ENCODE results near the gene ARMH3. TPM values are rescaled to one million over a fixed set of nuclear protein-coding genes. Genes with fewer than 3 reads are reported as not detected.

ARMH3 gene
- total and polyA plus RNA-seq, 10 donors, result 11.6 to 37.4 (median 21.6) TPM

DNA sequence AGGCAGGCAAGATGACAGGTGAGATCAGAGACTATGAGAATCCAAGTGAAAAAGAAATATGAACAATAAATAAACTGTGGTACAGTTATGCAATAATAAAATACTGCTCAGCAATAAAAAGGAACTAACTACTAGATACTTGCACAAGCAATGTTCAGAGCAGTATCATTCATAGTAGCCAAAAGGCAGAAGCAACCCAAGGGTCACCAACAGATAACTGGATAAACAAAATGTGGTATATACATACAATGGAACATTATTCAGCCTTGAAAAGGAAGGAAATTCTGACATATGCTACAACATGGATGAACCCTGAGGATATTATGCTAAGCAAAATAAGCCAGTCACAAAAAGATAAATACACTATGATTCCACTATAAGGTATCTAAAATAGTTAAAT is 135.4 kb downstream of the ARMH3 start:
- Histone ChIP-seq H3K36me3 (peaks cover 0 to 14% (median 0%) of the 10 kb centered on the region in 6 donors), H3K9me3 (no peaks in the 10 kb centered on the region), H3K4me3 (no peak overlapping the region), H3K27me3 (replicated peaks in 1 of 7) (no peaks in the 10 kb centered on the region), H3K4me1 (peaks cover 0 to 32% (median 0%) of the 10 kb centered on the region in 6 donors), H3K27ac (no peak overlapping the region)
- no peak for DNase-seq
- TF ChIP-seq, protein P1, sequence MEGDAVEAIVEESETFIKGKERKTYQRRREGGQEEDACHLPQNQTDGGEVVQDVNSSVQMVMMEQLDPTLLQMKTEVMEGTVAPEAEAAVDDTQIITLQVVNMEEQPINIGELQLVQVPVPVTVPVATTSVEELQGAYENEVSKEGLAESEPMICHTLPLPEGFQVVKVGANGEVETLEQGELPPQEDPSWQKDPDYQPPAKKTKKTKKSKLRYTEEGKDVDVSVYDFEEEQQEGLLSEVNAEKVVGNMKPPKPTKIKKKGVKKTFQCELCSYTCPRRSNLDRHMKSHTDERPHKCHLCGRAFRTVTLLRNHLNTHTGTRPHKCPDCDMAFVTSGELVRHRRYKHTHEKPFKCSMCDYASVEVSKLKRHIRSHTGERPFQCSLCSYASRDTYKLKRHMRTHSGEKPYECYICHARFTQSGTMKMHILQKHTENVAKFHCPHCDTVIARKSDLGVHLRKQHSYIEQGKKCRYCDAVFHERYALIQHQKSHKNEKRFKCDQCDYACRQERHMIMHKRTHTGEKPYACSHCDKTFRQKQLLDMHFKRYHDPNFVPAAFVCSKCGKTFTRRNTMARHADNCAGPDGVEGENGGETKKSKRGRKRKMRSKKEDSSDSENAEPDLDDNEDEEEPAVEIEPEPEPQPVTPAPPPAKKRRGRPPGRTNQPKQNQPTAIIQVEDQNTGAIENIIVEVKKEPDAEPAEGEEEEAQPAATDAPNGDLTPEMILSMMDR (IDR thresholded peaks at IDR 0.05 in 8 of 11, conservative IDR thresholded peaks at IDR 0.05 in 3 of 11), result no peak
- no peak for TF ChIP-seq POLR2A (IDR thresholded peaks at IDR 0.05)
- no peak for TF ChIP-seq POLR2AphosphoS5 (IDR thresholded peaks at IDR 0.05)
- intact Hi-C loops (cut with DNase I; ENCODE audit: low total_unique reads), result no loop called here

DNA sequence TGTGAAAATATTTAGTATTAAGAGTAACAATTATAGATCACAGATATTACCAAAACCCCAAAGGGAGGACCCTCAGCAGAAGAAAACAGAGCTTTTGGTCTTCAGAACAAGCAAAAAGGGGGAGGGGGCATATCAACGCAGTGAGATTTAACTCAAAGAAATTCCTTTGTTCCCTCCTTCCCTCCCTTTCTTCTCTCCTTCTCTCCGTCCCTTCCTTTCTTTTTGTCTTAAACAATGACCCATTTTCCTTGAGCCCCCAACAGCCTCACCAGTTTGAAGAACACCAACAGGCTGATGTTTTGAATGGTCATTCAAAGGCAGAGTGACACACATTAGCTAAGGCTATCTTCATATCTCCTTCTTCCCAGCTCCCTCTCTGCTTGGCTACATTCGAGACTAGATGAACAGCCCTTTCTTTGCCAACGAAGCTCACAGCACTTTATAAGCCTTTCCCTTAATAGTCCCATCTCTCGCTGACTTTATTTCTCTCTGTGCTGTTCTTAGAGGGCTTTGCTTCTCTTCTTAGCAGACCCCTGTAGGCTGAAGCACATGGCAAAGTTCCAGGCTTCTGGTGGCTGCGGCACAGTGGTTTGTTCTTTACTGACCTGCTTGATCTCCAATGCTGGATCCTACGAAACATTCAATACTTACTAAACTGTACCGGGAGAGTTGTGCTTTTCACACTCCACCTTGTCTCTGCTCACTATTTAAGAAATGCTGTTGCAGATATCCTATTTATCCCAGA is 136.8 kb downstream of the ARMH3 start:
- DNase-seq, result no peak
- no peaks in the 10 kb centered on the region for H3K9me3 ChIP-seq
- TF ChIP-seq POLR2AphosphoS5 (IDR thresholded peaks at IDR 0.05) (no peak), POLR2A (IDR thresholded peaks at IDR 0.05) (no peak)
- TF ChIP-seq, protein P1 (IDR thresholded peaks at IDR 0.05 in 8 of 11, conservative IDR thresholded peaks at IDR 0.05 in 3 of 11), result no peak
- peaks cover 0 to 17% (median 0%) of the 10 kb centered on the region in 6 donors for H3K36me3 ChIP-seq
- H3K4me1 ChIP-seq, result peaks cover 0 to 32% (median 0%) of the 10 kb centered on the region in 6 donors
- intact Hi-C loops (cut with DNase I; ENCODE audit: low total_unique reads), result no loop called here
- H3K27me3 ChIP-seq (replicated peaks in 1 of 7), result no peaks in the 10 kb centered on the region
- 90 to 95% (median 92%) methylated on average over 8 of the region's 8 CpGs for WGBS, 5 donors
- no peak overlapping the region for H3K4me3 ChIP-seq
- H3K27ac ChIP-seq, result no peak overlapping the region

DNA sequence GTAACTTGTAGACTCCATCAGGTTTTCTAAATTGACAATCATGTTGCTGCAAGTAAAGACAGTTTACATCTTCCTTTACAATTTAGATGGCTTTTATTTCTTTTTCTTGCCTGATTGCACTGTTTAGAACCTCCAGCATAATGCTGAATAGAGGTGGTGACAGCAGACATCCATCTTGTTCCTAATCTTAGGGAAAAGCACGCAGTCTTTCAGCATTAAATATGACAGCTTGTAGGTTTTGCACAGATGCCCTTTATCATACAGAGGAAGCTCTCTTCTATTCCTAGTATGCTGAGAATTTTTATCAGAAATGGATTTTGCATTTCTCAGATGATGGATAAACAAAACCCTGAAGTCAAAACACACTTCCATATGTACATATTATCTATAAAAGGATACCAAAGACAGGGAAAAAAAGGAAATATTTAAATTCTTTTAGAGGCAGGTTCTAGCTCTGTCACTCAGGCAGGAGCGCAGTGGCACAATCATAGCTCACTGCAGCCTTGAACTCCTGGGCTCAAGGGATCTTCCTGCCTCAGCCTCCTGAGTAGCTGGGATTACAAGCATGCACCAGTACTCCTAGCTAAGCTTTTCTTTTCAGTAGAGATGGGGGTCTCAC is 143.3 kb downstream of the ARMH3 start:
- no peak overlapping the region for H3K27ac ChIP-seq
- H3K36me3 ChIP-seq, result peaks cover 0 to 38% (median 10%) of the 10 kb centered on the region in 6 donors
- TF ChIP-seq, protein P1 (IDR thresholded peaks at IDR 0.05 in 8 of 11, conservative IDR thresholded peaks at IDR 0.05 in 3 of 11), result no peak
- TF ChIP-seq POLR2A (IDR thresholded peaks at IDR 0.05) (no peak), POLR2AphosphoS5 (IDR thresholded peaks at IDR 0.05) (no peak)
- intact Hi-C loops (cut with DNase I; ENCODE audit: low total_unique reads), result no loop called here
- no peaks in the 10 kb centered on the region for H3K27me3 ChIP-seq (replicated peaks in 1 of 7)
- no peak overlapping the region for H3K4me3 ChIP-seq
- H3K4me1 ChIP-seq, result peaks cover 0 to 30% (median 4%) of the 10 kb centered on the region in 6 donors
- 76 to 95% (median 92%) methylated on average over 2 of the region's 2 CpGs for WGBS, 5 donors
- DNase-seq, result no peak
- no peaks in the 10 kb centered on the region for H3K9me3 ChIP-seq

DNA sequence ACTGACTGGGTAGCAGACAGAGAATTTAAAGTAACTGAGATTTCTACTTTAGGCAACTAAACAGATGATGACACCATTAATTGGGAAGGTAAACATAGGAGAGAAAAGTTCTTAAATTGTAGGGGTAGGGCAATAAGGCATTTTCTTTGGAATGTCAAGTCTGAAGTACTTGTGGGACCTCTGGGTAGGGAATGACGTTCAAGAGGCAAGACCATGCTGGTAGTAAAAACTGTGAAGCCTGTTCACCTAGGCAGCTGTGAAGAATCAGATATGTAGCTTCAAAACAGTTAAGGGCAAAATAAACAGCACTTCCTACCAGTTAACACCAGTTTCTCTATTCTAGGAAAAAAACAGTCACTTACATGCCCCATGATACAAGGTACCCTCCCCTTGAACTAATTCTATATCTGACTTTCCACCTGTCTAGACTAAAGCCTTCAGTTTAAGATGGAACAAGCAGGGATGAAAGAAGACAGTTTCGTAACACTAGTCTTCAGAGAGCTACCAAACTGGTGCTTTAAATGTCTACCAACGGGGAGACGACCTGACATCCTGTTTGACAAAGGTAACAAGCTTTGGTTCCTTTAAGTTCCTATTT is 149.3 kb downstream of the ARMH3 start:
- peaks cover 0 to 36% (median 9%) of the 10 kb centered on the region in 6 donors for H3K36me3 ChIP-seq
- DNase-seq, result no peak
- no peaks in the 10 kb centered on the region for H3K9me3 ChIP-seq
- no peaks in the 10 kb centered on the region for H3K27me3 ChIP-seq (replicated peaks in 1 of 7)
- H3K27ac ChIP-seq, result no peak overlapping the region
- H3K4me1 ChIP-seq, result peaks cover 0 to 60% (median 21%) of the 10 kb centered on the region in 6 donors
- 74 to 82% (median 75%) methylated on average over 4 of the region's 4 CpGs for WGBS, 5 donors
- TF ChIP-seq POLR2AphosphoS5 (IDR thresholded peaks at IDR 0.05) (no peak), POLR2A (IDR thresholded peaks at IDR 0.05) (no peak)
- TF ChIP-seq, protein P1 (IDR thresholded peaks at IDR 0.05 in 8 of 11, conservative IDR thresholded peaks at IDR 0.05 in 3 of 11), result no peak
- H3K4me3 ChIP-seq, result no peak overlapping the region
- intact Hi-C loops (cut with DNase I; ENCODE audit: low total_unique reads), result no loop called here
